K562 (cell line): ENCODE data around the gene NDUFA5. TPM values are rescaled to one million over a fixed set of nuclear protein-coding genes. Genes with fewer than 3 reads are reported as not detected.
A peak's percentile ranks its signal among the peaks of the same experiment; 100 is the strongest.

Experiments
- CBFA2T3 ChIP-seq: fragments of 450-650 bp; IDR thresholded peaks from 2 replicates; pipeline ENCODE4 v1.6.1; 2017
- CHCHD3 ChIP-seq: fragments of 250-450 bp; sonication (Bioruptor Pico); IDR thresholded peaks from 2 replicates; pipeline ENCODE4 v2.1.2; 2022; ENCODE audit warnings: mild to moderate bottlenecking
- EP400 ChIP-seq: fragments of 450-650 bp; IDR thresholded peaks from 2 replicates; pipeline ENCODE4 v1.6.1; 2017; ENCODE audit warnings: antibody characterized with exemption, mild to moderate bottlenecking, moderate library complexity
- ETV1 ChIP-seq: fragments of 450-650 bp; conservative IDR thresholded peaks from 2 replicates; pipeline ENCODE4 v1.6.1; 2016; ENCODE audit warnings: missing genetic modification characterization, control low read depth, low read depth, missing compliant biosample characterization
- FOSL1 ChIP-seq: fragments of 200-800 bp; sonication (Bioruptor generic); conservative IDR thresholded peaks from 2 replicates; pipeline ENCODE4 v1.6.1; 2016; ENCODE audit warnings: missing genetic modification characterization, missing compliant biosample characterization
- HDAC2 ChIP-seq: fragments of 450-650 bp; IDR thresholded peaks from 2 replicates; pipeline ENCODE4 v1.6.1; 2016; ENCODE audit warnings: mild to moderate bottlenecking
- HIVEP1 ChIP-seq: fragments of 250-450 bp; sonication (Bioruptor Pico); IDR thresholded peaks from 2 replicates; pipeline ENCODE4 v1.4.0; 2020; ENCODE audit warnings: mild to moderate bottlenecking
- PTRF ChIP-seq: fragments of 450-650 bp; IDR thresholded peaks from 2 replicates; pipeline ENCODE4 v1.6.1; 2016; ENCODE audit warnings: mild to moderate bottlenecking, missing genetic modification characterization, missing compliant biosample characterization
- SIN3B ChIP-seq: fragments of 450-650 bp; IDR thresholded peaks from 2 replicates; pipeline ENCODE4 v1.6.1; 2017; ENCODE audit warnings: low read depth, mild to moderate bottlenecking, moderate library complexity
- SPI1 ChIP-seq: IDR thresholded peaks from 2 replicates; pipeline ENCODE4 v1.6.1; 2011; ENCODE audit warnings: low read depth, low read length, control low read depth, borderline replicate concordance
- TAF1 ChIP-seq: IDR thresholded peaks from 2 replicates; pipeline ENCODE4 v1.6.1; 2011; ENCODE audit warnings: mild to moderate bottlenecking, low read length, moderate library complexity; ENCODE audit not compliant: insufficient read depth, control insufficient read depth, severe bottlenecking; ENCODE audit errors: extremely low read depth
- ZFP30 ChIP-seq: fragments of 250-450 bp; sonication (Bioruptor Pico); IDR thresholded peaks from 2 replicates; pipeline ENCODE4 v1.8.0; 2022; ENCODE audit warnings: moderate library complexity, mild to moderate bottlenecking, inconsistent platforms, borderline replicate concordance
- ZNF184 ChIP-seq: sonication (generic); formaldehyde crosslinking; IDR thresholded peaks from 2 replicates; pipeline ENCODE4 v1.5.0; 2020; ENCODE audit warnings: missing genetic modification reagents
- ZNF232 ChIP-seq: sonication (generic); formaldehyde crosslinking; IDR thresholded peaks from 2 replicates; pipeline ENCODE4 v1.8.0; 2022; ENCODE audit warnings: mild to moderate bottlenecking, missing genetic modification reagents
- ZNF75A ChIP-seq: fragments of 450-650 bp; formaldehyde crosslinking; IDR thresholded peaks from 2 replicates; pipeline ENCODE4 v1.4.0; 2020; ENCODE audit warnings: mild to moderate bottlenecking
- polyA plus RNA-seq, 8 experiments: library from polyadenylated mRNA; depleted of rRNA in 4 of 8; stranded (reverse) in 5 of 8; unstranded in 3 of 8; fragments of >200 nt; fragmentation: Nextera tagmentation in 2 of 8; fragmentation: Illumina TruSeq in 1 of 8; extraction: Ambion mirVana in 2 of 8; extraction: Trizol in 1 of 8; gene quantifications; 2 replicates each; pipeline versions ENCODE4 v1.2.1 to v1.2.3, GENCODE V29; 2011 to 2014; ENCODE audit warnings: inconsistent platforms in 1 of 8, missing spikeins in 1 of 8
- total RNA-seq, 7 experiments: library from RNA; depleted of rRNA in 6 of 7; stranded (reverse); fragments of >200 nt in 6 of 7; fragmentation: Illumina TruSeq in 2 of 7; extraction: Trizol in 2 of 7; gene quantifications; 2 replicates each; pipeline versions ENCODE4 v1.2.1 to v1.2.3, GENCODE V29; 2011 to 2021; ENCODE audit warnings: low replicate concordance in 1 of 7
- TF ChIP-seq, protein P1 (sequence below): fragments of 250-450 bp; sonication (Bioruptor Pico); IDR thresholded peaks from 2 replicates; pipeline ENCODE4 v1.5.0; 2021; ENCODE audit warnings: mild to moderate bottlenecking, moderate library complexity
- TF ChIP-seq, protein P2 (sequence below): sonication (generic); formaldehyde crosslinking; IDR thresholded peaks from 2 replicates; pipeline ENCODE4 v1.8.1; 2022; ENCODE audit warnings: missing genetic modification reagents
- TF ChIP-seq, protein P3 (sequence below): fragments of 250-450 bp; sonication (Bioruptor Pico); IDR thresholded peaks from 2 replicates; pipeline ENCODE4 v1.8.0; 2022; ENCODE audit warnings: moderate library complexity, mild to moderate bottlenecking, inconsistent platforms
- TF ChIP-seq, protein P4 (sequence below): IDR thresholded peaks from 2 replicates; pipeline ENCODE4 v1.6.1; 2016; ENCODE audit warnings: missing genetic modification characterization, missing compliant biosample characterization
- TF ChIP-seq, protein P5 (sequence below): fragments of 450-650 bp; IDR thresholded peaks from 2 replicates; pipeline ENCODE4 v1.6.1; 2016; ENCODE audit warnings: mild to moderate bottlenecking

The NDUFA5 gene
- total and polyA plus RNA-seq, 9 of the 15 experiments (the other 6 are each of a cell fraction or from before 2014, with no cell fraction given): 155 to 677 (median 269) TPM

DNA sequence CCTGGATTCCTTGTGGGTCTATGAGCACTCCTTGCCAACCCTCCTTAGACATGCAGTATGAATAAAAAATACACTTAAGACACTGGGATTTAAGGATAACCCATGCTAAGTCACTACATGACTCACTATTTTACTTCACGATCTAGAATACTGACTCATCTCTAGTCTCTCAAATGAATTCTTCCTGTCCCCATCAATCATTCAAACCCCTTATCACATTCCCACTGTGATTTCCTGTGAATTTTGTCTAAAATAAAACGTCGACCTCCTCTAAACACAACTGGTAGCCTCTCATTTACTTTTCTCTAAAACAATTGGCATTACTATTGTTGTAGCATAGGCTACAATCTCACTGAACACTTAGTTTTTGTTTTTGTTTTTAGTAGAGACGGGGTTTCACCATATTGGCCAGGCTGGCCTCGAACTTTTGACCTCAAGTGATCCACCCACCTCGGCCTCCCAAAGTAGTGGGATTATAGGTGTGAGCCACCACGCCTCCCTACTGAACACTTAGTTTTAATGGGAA, 19.4 kb downstream of the NDUFA5 start (continued):
- TF ChIP-seq, protein P1, sequence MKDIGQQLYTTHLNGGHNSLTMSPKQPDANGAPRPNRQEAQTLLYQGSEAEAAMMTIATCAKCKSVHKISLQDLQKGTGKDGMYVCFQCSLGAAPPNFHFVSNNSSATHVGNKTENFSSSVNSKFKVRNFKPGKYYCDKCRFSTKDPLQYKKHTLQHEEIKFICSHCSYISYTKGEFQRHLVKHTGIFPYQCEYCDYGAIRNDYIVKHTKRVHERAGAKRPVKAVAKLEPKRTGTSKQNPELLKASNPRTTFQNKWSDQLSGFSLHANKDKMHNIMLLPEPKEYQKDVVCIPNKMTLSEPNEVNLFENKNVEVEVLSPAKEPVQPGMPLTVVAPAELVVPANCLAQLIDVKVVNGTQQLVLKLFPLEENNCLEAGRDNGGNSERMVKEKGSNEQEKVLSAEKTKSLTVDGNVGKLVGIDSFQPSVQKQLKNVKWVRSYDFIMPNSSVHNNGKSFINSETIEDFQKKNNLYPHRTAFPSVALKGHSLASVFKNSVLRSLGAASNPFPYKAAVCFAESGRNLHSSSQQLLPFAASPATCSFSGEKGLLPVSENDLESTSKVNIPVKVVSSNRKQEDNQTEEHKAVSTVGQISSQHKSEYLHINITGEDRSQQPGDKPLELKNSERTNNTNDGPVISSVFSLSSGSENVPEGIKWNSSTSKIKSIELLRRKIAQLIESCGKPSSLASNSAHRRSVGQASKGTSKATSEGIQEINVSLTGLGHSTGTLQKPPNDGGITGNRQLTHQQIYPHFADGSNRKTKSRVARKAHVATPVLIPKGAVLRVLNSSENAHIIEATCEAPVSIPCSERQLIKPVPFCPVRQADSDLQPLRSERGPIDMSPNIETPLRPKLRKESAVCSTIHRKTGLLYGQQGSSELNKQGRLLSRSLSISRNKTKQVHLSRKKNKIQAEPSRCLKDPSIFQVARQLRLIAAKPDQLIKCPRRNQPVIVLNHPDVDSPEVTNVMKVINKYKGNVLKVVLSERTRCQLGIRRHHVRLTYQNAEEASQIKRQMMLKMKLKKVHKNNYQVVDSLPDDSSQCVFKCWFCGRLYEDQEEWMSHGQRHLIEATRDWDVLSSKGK (CRISPR knock-in tag): no peak
- no peak for TF ChIP-seq SPI1
- no peak for TF ChIP-seq ZFP30 (CRISPR knock-in tag)
- peak; percentile 98 for TF ChIP-seq HDAC2
- no peak for TF ChIP-seq ZNF232 (CRISPR knock-in tag)
- TF ChIP-seq PTRF (tag): no peak
- peak; percentile 98 for TF ChIP-seq FOSL1 (tag)
- TF ChIP-seq HIVEP1 (CRISPR knock-in tag): no peak
- no peak for TF ChIP-seq TAF1
- no peak for TF ChIP-seq EP400
- TF ChIP-seq CHCHD3 (CRISPR knock-in tag): no peak
- TF ChIP-seq SIN3B: no peak
- TF ChIP-seq ZNF184 (CRISPR knock-in tag): no peak
- TF ChIP-seq, protein P2, sequence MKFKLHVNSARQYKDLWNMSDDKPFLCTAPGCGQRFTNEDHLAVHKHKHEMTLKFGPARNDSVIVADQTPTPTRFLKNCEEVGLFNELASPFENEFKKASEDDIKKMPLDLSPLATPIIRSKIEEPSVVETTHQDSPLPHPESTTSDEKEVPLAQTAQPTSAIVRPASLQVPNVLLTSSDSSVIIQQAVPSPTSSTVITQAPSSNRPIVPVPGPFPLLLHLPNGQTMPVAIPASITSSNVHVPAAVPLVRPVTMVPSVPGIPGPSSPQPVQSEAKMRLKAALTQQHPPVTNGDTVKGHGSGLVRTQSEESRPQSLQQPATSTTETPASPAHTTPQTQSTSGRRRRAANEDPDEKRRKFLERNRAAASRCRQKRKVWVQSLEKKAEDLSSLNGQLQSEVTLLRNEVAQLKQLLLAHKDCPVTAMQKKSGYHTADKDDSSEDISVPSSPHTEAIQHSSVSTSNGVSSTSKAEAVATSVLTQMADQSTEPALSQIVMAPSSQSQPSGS (CRISPR knock-in tag): no peak
- TF ChIP-seq, protein P3, sequence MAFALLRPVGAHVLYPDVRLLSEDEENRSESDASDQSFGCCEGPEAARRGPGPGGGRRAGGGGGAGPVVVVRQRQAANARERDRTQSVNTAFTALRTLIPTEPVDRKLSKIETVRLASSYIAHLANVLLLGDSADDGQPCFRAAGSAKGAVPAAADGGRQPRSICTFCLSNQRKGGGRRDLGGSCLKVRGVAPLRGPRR (CRISPR knock-in tag): no peak
- no peak for TF ChIP-seq ZNF75A (CRISPR knock-in tag)
- peak; percentile 83 for TF ChIP-seq CBFA2T3
- TF ChIP-seq, protein P4, sequence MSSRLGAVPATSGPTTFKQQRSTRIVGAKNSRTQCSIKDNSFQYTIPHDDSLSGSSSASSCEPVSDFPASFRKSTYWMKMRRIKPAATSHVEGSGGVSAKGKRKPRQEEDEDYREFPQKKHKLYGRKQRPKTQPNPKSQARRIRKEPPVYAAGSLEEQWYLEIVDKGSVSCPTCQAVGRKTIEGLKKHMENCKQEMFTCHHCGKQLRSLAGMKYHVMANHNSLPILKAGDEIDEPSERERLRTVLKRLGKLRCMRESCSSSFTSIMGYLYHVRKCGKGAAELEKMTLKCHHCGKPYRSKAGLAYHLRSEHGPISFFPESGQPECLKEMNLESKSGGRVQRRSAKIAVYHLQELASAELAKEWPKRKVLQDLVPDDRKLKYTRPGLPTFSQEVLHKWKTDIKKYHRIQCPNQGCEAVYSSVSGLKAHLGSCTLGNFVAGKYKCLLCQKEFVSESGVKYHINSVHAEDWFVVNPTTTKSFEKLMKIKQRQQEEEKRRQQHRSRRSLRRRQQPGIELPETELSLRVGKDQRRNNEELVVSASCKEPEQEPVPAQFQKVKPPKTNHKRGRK: no peak
- TF ChIP-seq, protein P5, sequence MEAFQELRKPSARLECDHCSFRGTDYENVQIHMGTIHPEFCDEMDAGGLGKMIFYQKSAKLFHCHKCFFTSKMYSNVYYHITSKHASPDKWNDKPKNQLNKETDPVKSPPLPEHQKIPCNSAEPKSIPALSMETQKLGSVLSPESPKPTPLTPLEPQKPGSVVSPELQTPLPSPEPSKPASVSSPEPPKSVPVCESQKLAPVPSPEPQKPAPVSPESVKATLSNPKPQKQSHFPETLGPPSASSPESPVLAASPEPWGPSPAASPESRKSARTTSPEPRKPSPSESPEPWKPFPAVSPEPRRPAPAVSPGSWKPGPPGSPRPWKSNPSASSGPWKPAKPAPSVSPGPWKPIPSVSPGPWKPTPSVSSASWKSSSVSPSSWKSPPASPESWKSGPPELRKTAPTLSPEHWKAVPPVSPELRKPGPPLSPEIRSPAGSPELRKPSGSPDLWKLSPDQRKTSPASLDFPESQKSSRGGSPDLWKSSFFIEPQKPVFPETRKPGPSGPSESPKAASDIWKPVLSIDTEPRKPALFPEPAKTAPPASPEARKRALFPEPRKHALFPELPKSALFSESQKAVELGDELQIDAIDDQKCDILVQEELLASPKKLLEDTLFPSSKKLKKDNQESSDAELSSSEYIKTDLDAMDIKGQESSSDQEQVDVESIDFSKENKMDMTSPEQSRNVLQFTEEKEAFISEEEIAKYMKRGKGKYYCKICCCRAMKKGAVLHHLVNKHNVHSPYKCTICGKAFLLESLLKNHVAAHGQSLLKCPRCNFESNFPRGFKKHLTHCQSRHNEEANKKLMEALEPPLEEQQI: peak; percentile 72; the same call in 1 of the 2 replicates
- TF ChIP-seq ETV1 (tag): peak; percentile 86
